SH-SY5Y (cell line): ENCODE measurements around the gene POU2AF2.

Source experiments
- GATA2 ChIP-seq: IDR thresholded peaks from 2 replicates; pipeline ENCODE4 v1.6.1; 2011; ENCODE audit warnings: mild to moderate bottlenecking, low read depth, low read length
- GATA3 ChIP-seq: IDR thresholded peaks from 2 replicates; pipeline ENCODE4 v1.6.1; 2011; ENCODE audit warnings: low read depth, mild to moderate bottlenecking, low read length, moderate library complexity

Gene POU2AF2

GRCh38 chr11:111245425-111245824, at the start of gene POU2AF2:
Gene POU2AF2 (plus strand): TSS chr11:111245725. CDS start chr11:111245854, 129 bp downstream.
- TF ChIP-seq GATA3 (no peak), GATA2 (no peak)

- no peak for TF ChIP-seq GATA2
- no peak for TF ChIP-seq GATA3
Measured at GRCh38 chr11:111200010-111200534, 45.5 kb upstream of the POU2AF2 start.

- TF ChIP-seq GATA3: no peak
- no peak for TF ChIP-seq GATA2
Measured at GRCh38 chr11:111204211-111204610, 41.3 kb upstream of the POU2AF2 start.

- TF ChIP-seq GATA2 (no peak), GATA3 (no peak)
Measured at GRCh38 chr11:111205632-111206385, 39.7 kb upstream of the POU2AF2 start.

GRCh38 chr11:111206472-111206871, 39.1 kb upstream of the POU2AF2 start:
- TF ChIP-seq GATA2 (no peak), GATA3 (no peak)

GRCh38 chr11:111207213-111207612, 38.3 kb upstream of the POU2AF2 start:
- TF ChIP-seq GATA3 (no peak), GATA2 (no peak)

- TF ChIP-seq GATA3: no peak
- no peak for TF ChIP-seq GATA2
Measured at GRCh38 chr11:111209543-111210355, 35.8 kb upstream of the POU2AF2 start.

GRCh38 chr11:111213256-111213655, 32.3 kb upstream of the POU2AF2 start:
- TF ChIP-seq GATA3: no peak
- TF ChIP-seq GATA2: no peak

GRCh38 chr11:111220721-111221120, 24.8 kb upstream of the POU2AF2 start:
- TF ChIP-seq GATA3 (no peak), GATA2 (no peak)

- TF ChIP-seq GATA2: no peak
- no peak for TF ChIP-seq GATA3
Measured at GRCh38 chr11:111221208-111221607, 24.3 kb upstream of the POU2AF2 start.

- TF ChIP-seq GATA3 (no peak), GATA2 (no peak)
Measured at GRCh38 chr11:111225881-111226280, 19.6 kb upstream of the POU2AF2 start.

- TF ChIP-seq GATA3 (no peak), GATA2 (no peak)
Measured at GRCh38 chr11:111229604-111230003, 15.9 kb upstream of the POU2AF2 start.

GRCh38 chr11:111230122-111230465, 15.4 kb upstream of the POU2AF2 start:
- TF ChIP-seq GATA2: no peak
- no peak for TF ChIP-seq GATA3

- TF ChIP-seq GATA3 (no peak), GATA2 (no peak)
Measured at GRCh38 chr11:111231836-111232235, 13.7 kb upstream of the POU2AF2 start.

- TF ChIP-seq GATA2 (no peak), GATA3 (no peak)
Measured at GRCh38 chr11:111236383-111236782, 9.1 kb upstream of the POU2AF2 start.
